ENCODE measurements around the gene DLG2.

- TF ChIP-seq EP300 (IDR thresholded peaks at IDR 0.05) (no peak), CTCF (IDR thresholded peaks at IDR 0.05) (no peak), POLR2A (IDR thresholded peaks at IDR 0.05) (no peak), POLR2AphosphoS5 (IDR thresholded peaks at IDR 0.05) (no peak)
Observed at GRCh38 chr11:84097186-84097585, 1530.0 kb downstream of the DLG2 start.
